GM12801 (cell line): ENCODE results near the gene THAP4.

ENCODE experiments used
- CTCF ChIP-seq: IDR thresholded peaks from one replicate; pipeline ENCODE4 v1.5.1; 2011; ENCODE audit warnings: control low read depth; ENCODE audit not compliant: insufficient read length; ENCODE audit errors: extremely low read depth

The THAP4 gene

DNA sequence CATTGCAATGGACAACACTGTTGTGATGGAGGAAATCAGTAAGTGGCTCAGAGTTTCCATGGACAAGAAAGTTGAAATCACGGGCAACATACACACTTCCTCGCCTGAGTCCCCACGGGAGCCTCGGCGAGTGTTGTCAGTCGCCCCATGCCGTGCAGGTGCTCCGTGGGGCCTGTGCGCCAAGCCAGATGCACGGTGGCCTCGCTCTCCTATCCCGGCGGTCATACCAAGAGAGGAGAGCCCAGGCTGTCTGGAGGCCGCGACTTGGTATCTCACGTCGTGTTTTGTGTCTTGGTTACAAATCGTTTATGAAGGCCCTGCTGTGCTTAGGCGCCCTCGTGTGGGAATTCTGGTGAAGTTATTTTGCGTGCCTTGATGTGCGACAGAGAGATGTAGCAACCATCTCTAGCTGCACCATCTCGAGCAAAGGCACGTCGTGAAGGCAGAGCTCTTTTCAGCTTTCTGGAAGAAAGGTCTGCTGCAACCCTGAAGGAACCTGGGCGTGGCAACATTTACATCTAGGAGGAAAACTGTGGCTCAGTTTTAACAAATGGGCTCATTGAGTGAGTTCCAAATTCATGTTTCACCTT, 22.3 kb upstream of the THAP4 start:
- no peak for TF ChIP-seq CTCF

DNA sequence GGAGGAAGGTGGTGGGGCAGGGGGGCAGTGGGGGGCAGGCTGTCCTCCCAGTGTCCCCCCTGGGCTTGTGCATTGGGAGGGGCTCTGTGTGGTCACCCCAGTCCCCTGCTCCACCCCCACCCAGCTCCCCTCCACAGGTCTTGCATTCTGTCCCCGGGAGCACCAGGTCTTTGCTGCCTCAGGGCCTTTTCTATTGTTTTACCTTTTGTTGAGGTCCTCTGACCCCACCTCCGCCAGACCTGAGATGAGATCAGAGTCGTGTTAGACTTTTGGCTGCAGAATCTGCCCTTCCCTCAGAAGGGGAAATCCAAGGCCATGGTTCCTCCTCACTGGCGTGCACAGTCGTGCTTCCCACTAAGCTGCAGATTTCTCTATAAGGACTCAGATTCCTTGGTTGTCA, 21.3 kb upstream of the THAP4 start:
- TF ChIP-seq CTCF, result no peak

GRCh38 chr2:241657786-241658254, 20.9 kb upstream of the THAP4 start:
- no peak for TF ChIP-seq CTCF

GRCh38 chr2:241656190-241656741, 19.3 kb upstream of the THAP4 start:
- no peak for TF ChIP-seq CTCF

- TF ChIP-seq CTCF, result no peak
Measured at GRCh38 chr2:241655516-241656189, 18.7 kb upstream of the THAP4 start.

GRCh38 chr2:241654551-241654950, 17.6 kb upstream of the THAP4 start:
- TF ChIP-seq CTCF, result no peak

DNA sequence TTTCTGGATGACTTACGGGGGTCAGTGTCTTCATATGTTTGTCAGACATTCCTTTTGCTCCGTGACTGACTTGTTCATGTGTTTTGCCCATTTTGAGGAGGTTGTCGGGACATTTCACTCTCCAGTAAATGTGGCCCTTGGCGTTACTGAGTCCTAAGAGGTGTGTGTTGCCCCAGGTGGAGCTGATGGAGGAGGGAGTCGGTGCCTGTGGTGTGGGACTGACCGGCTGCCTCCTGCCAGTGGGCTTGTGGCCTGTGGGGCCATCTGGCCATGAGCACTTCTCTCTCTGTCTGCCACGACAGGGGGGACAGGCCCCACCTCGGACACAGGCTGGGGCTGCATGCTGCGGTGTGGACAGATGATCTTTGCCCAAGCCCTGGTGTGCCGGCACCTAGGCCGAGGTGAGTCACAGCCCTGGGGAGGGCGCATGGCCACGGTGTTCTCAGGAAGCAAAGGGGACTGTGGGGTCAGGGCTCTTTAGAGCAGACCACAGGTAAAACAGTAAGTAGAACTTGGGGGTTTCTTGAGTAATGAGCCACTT, 16.3 kb upstream of the THAP4 start:
- TF ChIP-seq CTCF, result no peak
